NK-92 treated with Interleukin-12 subunit alpha and Interleukin-12 subunit beta, amount 100 ng/mL, for 24 hours (cell line): ENCODE data around the gene HMGCS2.
"Not testable (repeated sequence)": the region's sequence is repeated elsewhere in the genome, so short reads cannot be mapped to it uniquely, and the experiment has no call there.

Source experiments
- DNase-seq: peaks from one replicate; lab custom pipeline; 2025; lab: John Stamatoyannopoulos, UW

Gene HMGCS2

GRCh38 chr1:119787776-119788175 lies 19.1 kb upstream of the HMGCS2 start:
- no peak for DNase-seq

GRCh38 chr1:119786473-119787050 lies 17.9 kb upstream of the HMGCS2 start:
- DNase-seq = not testable (repeated sequence)

GRCh38 chr1:119786046-119786445 lies 17.3 kb upstream of the HMGCS2 start:
- DNase-seq = not testable (repeated sequence)

- no peak for DNase-seq
These were observed 15.6 kb upstream of the HMGCS2 start for GRCh38 chr1:119784191-119784781.

GRCh38 chr1:119783354-119784185 lies 14.9 kb upstream of the HMGCS2 start:
- no peak for DNase-seq

- no peak for DNase-seq
These were observed 14.1 kb upstream of the HMGCS2 start for GRCh38 chr1:119782631-119783325.

GRCh38 chr1:119781434-119782210 lies 12.9 kb upstream of the HMGCS2 start:
- DNase-seq = no peak

GRCh38 chr1:119779869-119780356 lies 11.2 kb upstream of the HMGCS2 start:
- DNase-seq = no peak

GRCh38 chr1:119778886-119779560 lies 10.3 kb upstream of the HMGCS2 start:
- no peak for DNase-seq

- DNase-seq = no peak
These were observed 9.7 kb upstream of the HMGCS2 start for GRCh38 chr1:119778359-119778758.

- no peak for DNase-seq
These were observed 6.2 kb upstream of the HMGCS2 start for GRCh38 chr1:119774746-119775490.

GRCh38 chr1:119773711-119774241 lies 5.1 kb upstream of the HMGCS2 start:
- DNase-seq = no peak

GRCh38 chr1:119772298-119772697 lies 3.6 kb upstream of the HMGCS2 start:
- no peak for DNase-seq

GRCh38 chr1:119771770-119772169 lies 3.1 kb upstream of the HMGCS2 start:
- DNase-seq = no peak

GRCh38 chr1:119771016-119771415 lies 2.3 kb upstream of the HMGCS2 start:
- DNase-seq = no peak

- no peak for DNase-seq
These were observed 1.2 kb downstream of the HMGCS2 start for GRCh38 chr1:119767486-119767885.

GRCh38 chr1:119766374-119766794 lies 2.3 kb downstream of the HMGCS2 start:
- DNase-seq = no peak

- no peak for DNase-seq
These were observed 4.5 kb downstream of the HMGCS2 start for GRCh38 chr1:119764220-119764619.

- no peak for DNase-seq
These were observed 5.8 kb downstream of the HMGCS2 start for GRCh38 chr1:119762953-119763352.

GRCh38 chr1:119762409-119762808 lies 6.3 kb downstream of the HMGCS2 start:
- no peak for DNase-seq
